NCI-H526 (cell line): Measurements from ENCODE around the gene FERMT2.

ENCODE experiments used
- DNase-seq, 2 experiments: peaks; one replicate each; lab custom pipeline; 2025; lab: John Stamatoyannopoulos, UW

Gene FERMT2, protein sequence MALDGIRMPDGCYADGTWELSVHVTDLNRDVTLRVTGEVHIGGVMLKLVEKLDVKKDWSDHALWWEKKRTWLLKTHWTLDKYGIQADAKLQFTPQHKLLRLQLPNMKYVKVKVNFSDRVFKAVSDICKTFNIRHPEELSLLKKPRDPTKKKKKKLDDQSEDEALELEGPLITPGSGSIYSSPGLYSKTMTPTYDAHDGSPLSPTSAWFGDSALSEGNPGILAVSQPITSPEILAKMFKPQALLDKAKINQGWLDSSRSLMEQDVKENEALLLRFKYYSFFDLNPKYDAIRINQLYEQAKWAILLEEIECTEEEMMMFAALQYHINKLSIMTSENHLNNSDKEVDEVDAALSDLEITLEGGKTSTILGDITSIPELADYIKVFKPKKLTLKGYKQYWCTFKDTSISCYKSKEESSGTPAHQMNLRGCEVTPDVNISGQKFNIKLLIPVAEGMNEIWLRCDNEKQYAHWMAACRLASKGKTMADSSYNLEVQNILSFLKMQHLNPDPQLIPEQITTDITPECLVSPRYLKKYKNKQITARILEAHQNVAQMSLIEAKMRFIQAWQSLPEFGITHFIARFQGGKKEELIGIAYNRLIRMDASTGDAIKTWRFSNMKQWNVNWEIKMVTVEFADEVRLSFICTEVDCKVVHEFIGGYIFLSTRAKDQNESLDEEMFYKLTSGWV

DNA sequence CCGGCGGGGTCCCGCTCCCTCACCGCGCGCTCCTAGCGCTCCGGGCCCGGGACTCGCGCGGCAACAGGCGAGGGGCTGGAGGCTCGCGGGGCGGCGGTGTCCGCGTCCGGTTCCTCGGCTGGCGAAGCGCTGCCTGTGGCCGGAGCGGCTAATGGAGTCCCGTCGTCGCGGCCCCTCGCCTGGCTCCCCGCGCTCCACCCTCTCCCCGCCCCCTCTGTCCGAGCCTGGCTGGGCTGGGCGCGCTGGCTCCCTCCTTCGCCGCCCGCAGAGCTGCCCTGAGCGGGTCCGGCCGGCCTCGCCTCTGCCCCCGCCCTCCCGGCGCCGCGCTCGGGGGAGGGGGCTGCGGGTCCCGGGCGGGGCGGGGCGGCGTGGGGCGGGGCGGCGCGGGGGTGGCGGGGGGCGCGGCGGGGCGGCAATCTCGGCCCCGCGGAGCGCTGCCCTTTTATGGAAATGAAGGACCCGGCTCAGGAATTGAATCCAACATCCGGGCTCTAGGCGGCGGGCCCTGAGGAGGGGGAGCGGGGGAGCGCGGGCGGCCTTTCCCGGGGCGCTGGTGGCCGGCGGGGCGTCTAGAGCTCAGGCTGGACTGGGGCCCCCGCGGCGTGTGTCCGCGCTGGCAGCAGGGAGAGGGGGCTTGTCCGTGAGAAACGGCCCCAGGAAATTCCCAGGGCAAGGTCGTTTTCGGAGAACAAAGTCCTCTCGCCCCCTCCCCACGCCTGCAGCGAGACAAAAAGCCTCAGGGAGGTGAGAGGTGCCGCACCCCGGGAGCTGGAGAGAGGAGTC, at the start of gene FERMT2:
Gene FERMT2 (minus strand): TSS at position 153 of the 783 bp plus-strand sequence. CDS start 482 bp downstream, outside the sequence.
- DNase-seq, result peak; percentile 40 to 91

GRCh38 chr14:52998376-52999015, 47.6 kb upstream of the FERMT2 start:
- no peak for DNase-seq

DNA sequence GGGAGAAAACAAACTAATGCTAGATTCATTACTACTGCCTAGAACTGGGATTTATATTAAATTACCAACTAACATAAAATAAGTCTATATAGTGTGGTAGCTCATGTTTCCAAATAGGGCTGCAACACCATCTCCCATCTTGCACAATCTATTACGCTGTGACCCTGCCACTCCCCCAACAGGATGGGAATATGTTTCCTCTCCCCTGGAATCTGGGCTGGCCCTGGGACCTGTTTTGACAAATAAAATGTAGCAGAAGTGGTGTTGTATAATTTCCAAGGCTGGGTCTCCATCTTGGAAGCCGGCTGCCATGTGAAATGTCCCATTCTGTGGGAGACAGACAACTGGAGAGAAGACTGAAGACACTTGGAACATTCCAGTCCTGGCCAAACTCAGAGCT, 45.6 kb upstream of the FERMT2 start:
- no peak for DNase-seq

- no peak for DNase-seq
Observed at GRCh38 chr14:52995998-52996397, 45.1 kb upstream of the FERMT2 start.

GRCh38 chr14:52992236-52992870, 41.5 kb upstream of the FERMT2 start:
- DNase-seq, result no peak

DNA sequence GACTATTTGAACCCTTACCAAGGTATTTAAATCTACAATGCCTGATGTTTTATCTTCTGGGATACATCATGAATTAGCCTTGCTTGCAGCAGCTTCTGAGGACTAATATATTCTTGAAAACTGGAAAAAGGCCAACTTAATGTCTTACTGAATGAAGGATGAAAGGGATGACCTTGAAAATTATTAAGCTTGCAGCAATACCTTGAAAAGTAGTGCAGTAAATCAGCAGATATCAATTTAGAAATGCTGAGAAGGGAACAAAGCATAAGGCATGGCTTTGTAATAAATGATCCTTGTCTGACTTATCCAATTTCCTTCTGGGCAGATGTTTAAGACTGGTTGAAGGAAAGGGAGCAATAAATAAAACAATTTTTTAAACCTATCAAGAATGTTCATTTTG, 37.3 kb upstream of the FERMT2 start:
- no peak for DNase-seq

GRCh38 chr14:52987514-52987913, 36.7 kb upstream of the FERMT2 start:
- no peak for DNase-seq

DNA sequence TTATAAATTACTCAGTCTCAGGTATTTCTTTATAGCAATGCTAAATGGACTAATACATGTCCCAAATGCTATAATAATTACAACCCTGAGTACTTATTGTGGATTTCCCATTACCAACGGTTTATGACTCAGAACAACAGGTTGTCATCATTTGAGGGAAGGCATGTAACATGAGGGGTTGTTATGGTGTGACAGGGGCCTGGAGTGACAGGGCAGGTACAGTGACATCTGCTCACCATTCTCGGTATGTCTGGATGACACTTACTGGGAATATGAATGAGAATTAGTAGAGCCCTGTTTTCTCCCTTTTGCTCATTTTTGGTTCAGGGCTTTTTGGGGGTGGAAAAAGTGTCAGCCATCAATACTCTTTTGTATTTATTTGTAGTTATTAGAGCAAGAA, 36.2 kb upstream of the FERMT2 start:
- no peak for DNase-seq

- DNase-seq, result no peak
Observed at GRCh38 chr14:52977798-52978197, 26.9 kb upstream of the FERMT2 start.

DNA sequence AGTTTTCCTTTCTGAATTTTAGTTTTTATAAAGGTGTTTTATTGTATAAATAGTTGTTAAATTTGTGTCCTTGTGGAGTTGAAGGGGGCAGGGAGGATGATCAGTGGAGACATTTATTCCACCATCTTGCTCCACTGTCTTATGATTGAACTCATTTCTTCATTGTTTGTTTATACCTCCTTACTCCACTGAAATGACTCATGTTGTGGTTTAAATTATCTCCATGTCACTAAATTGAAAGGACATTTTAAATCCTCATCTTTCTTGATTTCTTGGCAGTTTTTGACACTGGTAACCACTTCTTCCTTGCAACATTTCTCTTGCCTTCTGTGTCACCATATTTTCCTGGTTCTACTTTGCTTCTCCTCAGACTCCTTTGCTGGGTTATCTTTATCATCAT, 23.6 kb upstream of the FERMT2 start:
- no peak for DNase-seq

DNA sequence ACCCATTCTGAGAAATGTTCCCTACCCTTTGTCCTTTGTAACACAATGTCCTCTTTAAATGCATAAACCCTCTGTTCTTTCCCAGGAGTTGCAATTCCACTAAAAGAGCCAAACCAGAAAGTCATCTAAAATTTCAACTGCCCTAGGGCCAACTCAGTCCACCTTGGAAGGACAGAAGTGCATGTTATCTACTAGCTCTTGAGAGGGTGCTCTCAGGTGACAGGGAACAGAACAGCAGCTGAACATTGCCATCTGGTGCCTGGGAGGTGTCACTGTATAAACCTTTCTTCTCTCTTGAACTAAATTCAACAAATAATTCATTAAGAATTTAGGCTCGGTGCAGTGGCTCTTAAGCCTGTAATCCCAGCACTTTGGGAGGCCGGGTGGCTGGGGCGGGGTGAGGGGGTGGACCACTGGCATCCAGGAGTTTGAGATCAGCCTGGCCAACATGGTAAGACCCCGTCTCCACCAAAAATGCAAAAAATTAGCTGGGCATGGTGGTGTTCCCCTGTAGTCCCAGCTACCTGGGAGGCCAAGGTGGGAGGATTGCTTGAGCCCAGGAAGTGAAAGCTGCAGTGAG, 10.3 kb upstream of the FERMT2 start:
- peak in 1 of 2 experiments; percentile 58 for DNase-seq

DNA sequence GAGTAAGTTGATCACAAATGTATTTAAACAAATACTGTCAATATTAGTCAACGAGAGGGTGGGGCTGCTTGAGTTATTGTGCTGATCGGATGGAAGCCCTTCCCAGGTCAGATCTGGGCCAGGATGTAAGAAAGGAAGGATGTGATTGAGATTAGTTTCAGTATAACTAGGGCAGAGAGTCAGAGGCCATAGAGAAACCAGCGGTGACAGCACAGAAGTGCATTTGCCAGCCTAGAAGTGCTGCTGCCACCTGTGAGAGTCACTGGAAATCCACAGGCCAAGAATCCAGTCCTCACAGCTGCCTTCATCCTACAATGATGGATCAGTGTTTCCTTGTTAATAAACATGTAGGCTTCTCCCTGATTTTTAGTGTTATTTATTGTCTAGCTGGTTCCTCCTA, 9.8 kb upstream of the FERMT2 start:
- DNase-seq, result no peak

DNA sequence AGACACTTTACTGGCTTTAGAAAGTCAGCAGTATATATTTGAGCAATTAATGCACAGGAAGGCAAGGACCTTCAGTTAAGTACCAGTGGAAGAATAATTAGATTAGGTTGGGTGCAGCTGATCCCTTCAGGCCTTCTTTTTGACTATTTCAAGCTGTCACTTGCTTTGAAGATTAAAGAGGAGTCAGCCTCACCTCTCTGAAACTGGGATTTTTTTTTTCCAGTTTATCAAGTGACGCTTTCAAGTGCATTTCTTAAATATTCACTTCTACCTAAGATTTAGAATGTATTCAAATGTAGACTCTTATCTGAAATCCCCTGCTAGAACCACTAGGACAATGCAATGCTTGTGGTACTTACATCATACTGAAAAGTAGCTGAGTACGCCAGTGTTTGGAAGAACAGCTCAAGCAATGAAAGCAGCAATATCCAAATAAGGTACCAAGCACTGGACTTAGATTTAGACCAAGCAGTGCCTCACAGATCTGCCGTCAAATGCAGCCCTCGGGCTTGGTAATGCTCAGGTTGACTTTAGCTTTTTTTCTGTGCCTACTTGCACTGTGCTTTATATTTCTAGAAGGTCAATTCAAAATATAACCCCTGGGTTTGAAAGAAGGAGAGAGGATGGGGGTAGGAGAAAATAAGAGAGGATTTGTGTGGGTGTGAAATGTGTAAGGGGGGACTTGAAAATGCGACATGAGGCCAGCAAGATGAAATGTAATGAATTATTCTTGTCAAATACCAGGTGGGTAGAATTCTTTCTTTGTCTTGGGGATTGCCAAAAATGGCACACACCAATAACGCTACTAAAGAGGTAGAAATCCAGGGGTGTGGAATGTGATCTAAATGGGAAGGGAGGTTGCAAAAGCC, 3.7 kb upstream of the FERMT2 start:
- DNase-seq, result no peak

- peak; percentile 35 to 64 for DNase-seq
Observed at GRCh38 chr14:52951681-52952554, 1.1 kb upstream of the FERMT2 start.

GRCh38 chr14:52950410-52950897, 396 bp downstream of the FERMT2 start:
- DNase-seq, result peak; percentile 30 to 80

- DNase-seq, result no peak
Observed at GRCh38 chr14:52949711-52950409, 990 bp downstream of the FERMT2 start.

DNA sequence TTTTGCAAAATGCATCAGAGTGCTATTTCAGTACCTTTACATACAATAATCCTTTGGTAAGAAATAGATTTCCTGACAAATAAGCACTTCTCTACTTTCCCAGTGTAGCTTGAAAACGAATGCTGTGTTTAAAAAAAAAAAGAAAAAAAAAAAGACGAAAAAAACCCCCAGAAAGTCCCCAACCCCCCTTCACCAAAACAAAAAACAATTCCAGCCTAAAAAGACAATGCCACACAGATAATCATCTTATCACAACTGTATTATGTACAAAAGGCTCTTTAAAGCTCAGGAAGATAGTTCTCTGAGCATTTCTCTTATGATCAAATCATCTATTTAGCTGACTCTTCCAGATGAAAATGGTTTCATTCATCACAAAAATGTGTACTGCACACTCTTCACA, 1.6 kb downstream of the FERMT2 start:
- no peak for DNase-seq

DNA sequence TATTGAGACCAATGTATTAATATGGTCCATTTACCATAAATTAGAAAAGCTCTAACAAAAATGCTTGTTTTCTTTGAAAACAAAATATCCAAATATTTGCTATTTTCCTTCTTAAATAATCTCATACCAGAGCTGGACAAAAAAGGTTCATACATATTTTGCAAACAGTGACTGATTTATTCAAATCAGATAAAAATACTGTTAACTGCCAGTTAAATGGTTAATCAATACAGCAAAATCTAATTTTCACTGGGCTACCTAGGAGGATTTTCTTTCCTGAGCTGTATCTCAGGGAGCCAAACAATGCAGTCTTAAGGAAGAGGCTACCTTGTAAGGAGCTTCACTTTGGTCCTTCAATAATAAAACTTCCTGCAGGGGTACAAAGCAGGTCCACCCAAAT, 2.0 kb downstream of the FERMT2 start:
- DNase-seq, result no peak
